Fibroblast of skin of abdomen (primary cell): Measurements from ENCODE around the gene ZNF814. TPM values are rescaled to one million over a fixed set of nuclear protein-coding genes. Genes with fewer than 3 reads are reported as not detected.
"Not testable (repeated sequence)": the region's sequence is repeated elsewhere in the genome, so short reads cannot be mapped to it uniquely, and the experiment has no call there.

Source experiments
- DNase-seq: peaks from one replicate; pipeline ENCODE4 v3.0.0-alpha.2; 2013
- polyA plus RNA-seq, 2 experiments: library from polyadenylated mRNA; unstranded; fragments of 120-200 nt; gene quantifications; one replicate each; pipeline ENCODE4 v1.2.1, GENCODE V29; 2013; ENCODE audit not compliant: insufficient read length in 2 of 2

Gene ZNF814
- polyA plus RNA-seq (2013, experiment 1 of 2; ENCODE audit: insufficient read length), result 11.1 TPM
- polyA plus RNA-seq (2013, experiment 2 of 2; ENCODE audit: insufficient read length), result 10.6 TPM

DNA sequence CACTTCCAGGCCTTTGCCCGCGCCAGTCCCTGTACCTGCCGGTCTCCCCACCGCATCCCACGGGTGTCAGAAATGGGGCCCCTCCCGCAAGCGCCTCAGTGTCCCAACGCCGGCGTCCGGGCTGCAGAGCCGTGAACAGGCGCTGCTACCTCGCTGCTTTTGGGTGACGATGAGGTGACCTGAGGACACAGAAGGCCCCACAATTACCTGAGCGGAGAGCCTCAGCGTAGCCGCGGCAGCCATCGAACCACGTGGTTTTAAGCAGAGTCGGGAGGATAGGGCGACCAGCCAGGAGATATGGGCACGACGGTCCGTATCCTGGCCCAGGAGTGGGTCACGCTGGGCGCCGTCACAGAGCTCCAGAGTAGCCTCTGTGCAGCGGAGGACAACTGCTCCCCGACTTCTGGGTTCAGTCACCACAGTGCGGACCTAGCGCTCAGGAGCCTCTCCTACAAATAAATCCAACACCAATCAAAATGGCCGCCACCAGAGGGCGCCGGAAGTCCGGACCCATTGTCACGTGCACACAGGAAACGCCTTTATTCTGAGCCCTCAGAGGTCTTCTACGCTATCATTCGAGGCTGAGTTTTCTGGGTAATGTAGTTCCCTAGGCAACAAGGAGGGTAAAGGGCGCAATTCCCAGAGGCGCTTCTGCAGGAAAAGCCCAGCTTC is at the start of gene ZNF814:
ZNF814 (minus strand) TSS at position 478 of the 672 bp plus-strand sequence; CDS start at position 243, 235 bp downstream.
- DNase-seq, result peak; percentile 80

- DNase-seq, result no peak
Observed at GRCh38 chr19:57935731-57936130, 46.9 kb upstream of the ZNF814 start.

DNA sequence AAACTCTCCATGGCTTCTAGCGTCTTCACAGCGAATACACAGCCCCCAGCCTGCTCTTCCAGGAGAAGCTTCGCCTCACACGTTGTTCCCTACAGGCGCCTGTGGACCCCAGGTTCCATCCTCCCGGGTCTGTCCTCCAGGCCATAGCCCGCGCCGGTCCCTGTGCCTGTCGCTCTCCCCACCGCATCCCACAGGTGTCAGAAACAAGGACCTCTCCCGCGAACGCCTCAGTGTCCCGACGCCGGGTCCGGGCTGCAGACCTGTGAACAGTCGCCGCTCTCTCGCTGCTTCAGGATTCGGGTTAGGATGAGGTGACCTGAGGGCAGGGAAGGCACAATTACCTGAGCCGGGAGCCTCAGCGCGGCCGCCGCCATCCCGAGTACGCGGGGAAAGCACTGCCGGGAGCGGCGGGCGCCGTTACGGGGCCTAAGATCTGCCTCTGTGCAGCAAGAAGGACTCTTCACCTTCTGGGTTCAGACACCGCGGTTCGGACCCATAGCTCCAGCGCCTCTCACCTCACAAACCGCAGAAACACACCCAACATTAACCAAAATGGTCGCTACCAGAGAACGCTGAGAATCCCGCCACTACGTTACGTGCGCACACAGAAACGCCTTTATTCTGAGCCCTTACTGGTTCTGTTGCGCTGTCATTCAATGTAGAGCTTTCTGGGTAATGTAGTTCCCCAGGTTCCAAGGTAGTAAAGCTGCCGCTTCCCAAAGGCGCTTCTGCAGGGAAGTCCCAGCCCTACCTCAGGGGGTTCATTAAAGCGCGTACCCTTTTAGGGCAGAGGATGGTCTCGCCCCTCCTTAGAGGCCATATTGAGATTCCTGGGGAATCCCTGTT is 46.2 kb upstream of the ZNF814 start, which contains the start of gene ZNF418:
ZNF418 (minus strand) TSS at position 583 of the 846 bp plus-strand sequence. CDS start 1,580 bp downstream, outside the sequence.
- DNase-seq, result peak; percentile 83

DNA sequence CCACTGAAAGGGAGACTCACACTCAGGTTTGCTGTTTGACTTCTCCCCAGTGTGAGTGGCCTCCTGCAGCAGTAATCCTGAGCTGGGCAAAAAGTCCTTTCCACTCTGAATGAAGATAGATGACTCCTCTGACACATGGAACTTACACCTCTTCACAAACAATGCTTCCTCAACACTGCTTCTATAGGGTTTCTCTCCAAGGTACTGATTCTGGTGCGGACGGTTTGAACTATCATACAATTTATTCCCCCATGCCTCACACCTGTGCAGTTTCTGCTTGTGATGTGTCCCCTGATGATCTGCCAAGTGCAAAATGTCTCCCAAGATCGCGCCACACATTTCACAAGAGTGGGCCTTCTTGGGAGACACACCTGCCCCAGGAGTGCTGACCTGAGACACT is 38.8 kb upstream of the ZNF814 start:
- no peak for DNase-seq

DNA sequence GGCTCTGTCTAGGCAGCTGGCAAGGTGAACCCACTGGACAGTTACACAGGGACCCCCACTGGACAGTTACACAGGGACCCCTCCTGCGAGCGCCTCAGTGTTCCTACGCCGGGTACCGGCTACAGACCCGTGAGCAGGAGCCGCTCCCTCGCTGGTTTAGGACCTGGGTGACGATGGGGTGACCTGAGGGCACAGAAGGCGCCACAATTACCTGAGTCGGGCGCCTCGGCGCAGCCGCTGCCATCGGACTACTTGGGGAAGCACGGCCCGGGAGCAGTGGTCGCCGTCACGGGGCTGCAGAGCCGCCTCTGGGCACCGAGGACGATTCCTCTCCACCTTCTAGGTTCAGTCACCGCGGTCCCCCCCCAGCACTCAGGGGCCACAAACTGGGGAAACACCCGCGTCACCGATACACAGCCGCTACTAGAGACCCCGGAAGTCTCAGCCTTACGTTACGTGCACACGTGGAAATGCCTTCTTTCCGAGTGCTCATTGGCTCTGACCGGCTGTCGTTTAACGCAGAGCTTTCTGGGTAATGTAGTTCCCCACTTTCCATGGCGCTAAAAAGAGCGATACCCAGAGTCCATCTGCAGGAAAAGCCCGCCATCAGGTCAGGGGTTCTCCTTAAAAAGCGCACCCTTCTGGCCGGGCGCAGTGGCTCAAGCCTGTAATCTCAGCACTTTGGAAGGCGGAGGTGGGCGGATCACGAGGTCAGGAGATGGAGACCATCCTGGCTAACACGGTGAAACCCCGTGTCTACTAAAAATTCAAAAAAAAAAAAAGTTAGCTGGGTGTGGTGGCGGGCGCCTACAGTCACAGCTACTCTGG is 27.5 kb upstream of the ZNF814 start, which contains the start of gene ZNF417:
ZNF417 (minus strand) TSS at position 425 of the 828 bp plus-strand sequence; CDS start at position 244, 181 bp downstream.
- DNase-seq, result peak; percentile 96

GRCh38 chr19:57914531-57914930 is 25.7 kb upstream of the ZNF814 start:
- no peak for DNase-seq

- no peak for DNase-seq
Observed at GRCh38 chr19:57907394-57907793, 18.6 kb upstream of the ZNF814 start.

DNA sequence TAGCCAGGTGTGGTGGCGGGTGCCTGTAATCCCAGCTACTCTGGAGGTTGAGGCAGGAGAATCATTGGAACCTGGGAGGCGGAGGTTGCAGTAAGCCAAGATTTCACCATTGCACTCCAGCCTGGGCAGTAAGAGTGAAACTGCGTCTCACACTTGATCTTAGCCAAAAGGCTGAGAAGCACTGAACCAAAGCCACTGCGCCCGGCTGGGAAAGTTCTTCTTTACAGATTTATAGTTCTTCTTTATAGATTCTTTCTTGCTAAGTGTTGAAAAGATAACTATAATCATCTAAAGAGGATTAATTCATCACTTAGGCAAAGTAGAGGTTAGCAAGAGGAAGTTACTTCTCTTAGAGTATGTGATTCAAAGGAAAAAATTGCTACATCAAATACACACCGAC is 16.4 kb upstream of the ZNF814 start:
- no peak for DNase-seq

DNA sequence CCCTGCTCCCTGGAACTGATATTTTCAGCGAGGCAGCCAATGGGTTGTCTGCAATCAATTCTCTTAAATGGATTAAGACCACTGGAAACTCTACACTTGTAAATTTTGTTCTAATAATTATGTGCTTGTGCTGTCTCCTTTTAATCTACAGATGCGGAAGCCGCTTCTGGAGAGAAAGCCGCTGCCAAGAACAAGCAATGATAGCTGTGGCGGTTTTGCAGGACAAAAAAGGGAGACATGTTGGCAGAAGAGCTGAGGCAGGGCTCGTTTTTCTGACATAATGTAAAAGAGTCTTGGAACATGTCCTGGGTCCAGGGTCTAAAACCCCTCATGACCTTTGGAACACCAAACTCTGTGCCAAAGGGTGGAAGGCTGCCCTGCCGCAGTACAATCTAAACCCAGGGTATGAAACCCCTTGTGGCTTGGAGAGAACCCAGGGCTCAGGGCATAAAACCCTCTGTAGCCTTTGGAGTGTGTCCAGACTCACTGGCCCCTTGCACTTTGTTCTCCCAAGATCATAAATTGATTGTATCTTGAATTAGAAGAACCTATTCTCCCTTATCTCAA is 14.9 kb upstream of the ZNF814 start:
- DNase-seq, result no peak

- DNase-seq, result no peak
Observed at GRCh38 chr19:57900311-57900710, 11.5 kb upstream of the ZNF814 start.

DNA sequence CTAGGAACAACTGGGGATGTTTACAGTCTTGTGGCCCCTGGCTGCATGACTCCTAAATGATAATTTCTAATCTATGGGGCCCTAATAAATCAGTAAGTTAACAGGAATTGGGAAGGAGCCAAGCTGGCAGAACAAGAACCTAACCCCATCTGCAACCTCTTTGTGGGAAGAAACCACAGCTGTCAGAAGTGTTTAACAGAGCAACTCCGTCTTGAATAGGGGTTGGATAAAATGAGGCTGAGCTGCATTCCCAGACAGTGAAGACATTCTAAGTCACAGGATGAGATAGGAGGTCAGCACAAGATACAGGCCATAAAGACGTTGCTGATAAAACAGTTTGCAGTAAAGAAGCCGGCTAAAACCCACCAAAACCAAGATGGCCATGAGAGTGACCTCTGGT is 1.9 kb upstream of the ZNF814 start:
- DNase-seq, result peak; percentile 73

DNA sequence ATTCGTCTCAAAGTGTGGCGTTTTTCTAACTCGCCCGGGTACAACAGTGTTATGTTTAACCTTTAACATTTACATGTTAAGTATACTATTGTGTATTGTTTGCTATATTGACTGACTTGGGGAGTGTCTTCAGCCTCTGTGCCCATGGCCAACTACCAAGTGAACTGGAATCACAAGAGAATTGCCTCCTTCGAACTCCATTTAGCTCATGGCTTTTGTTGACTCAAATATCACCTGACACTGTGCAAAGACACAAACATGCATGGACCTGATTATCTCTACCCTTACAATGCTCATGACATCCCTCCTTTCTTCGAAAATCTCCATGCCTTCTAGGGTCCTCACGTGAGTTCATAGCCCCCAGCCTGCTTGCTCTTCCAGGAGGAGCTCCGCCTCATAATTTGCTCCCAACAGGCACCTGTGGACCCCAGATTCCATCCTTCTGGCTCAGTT is 704 bp downstream of the ZNF814 start:
- no peak for DNase-seq

GRCh38 chr19:57887195-57887941 is 1.5 kb downstream of the ZNF814 start:
- no peak for DNase-seq

DNA sequence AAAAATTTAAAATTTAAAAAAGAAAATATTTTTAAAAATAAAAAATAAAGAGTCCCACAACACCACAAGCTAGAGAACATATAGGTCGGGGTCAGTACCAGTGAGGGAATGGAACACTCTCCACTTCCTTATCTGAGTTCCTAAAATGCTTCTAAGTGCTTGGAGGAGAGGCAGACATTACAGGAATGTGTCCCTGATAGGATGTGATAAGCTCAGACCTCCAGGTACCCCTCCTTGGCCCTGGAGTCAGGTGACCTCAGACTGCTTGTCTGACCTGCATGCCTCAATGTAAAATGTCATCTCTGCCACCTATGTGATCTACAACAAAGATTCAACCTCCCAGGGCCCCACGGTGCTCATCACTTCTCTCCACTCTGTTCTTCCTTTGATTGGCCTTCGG is 2.8 kb downstream of the ZNF814 start:
- no peak for DNase-seq

GRCh38 chr19:57873883-57874799 is 14.7 kb downstream of the ZNF814 start:
- DNase-seq, result not testable (repeated sequence)

- no peak for DNase-seq
Observed at GRCh38 chr19:57872450-57872849, 16.4 kb downstream of the ZNF814 start.

GRCh38 chr19:57870225-57870624 is 18.6 kb downstream of the ZNF814 start:
- DNase-seq, result no peak

DNA sequence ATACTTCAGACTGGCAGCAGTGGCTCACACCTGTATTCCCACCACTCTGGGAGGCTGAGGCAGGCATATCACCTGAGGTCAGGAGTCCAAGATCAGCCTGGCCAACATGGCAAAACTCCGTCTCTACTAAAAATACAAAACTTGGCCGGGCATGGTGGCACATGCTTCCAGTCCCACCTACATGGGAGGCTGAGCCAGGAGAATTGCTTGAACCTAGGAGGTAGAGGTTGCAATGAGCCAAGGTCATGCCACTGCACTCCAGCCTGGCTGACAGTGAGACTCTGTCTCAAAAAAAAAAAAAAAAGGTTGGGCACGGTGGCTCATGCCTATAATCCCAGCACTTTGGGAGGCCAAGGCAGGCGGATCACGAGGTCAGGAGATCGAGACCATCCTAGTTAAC is 19.2 kb downstream of the ZNF814 start:
- DNase-seq, result not testable (repeated sequence)

GRCh38 chr19:57867868-57868492 is 20.9 kb downstream of the ZNF814 start:
- no peak for DNase-seq

GRCh38 chr19:57862351-57862750 is 26.5 kb downstream of the ZNF814 start:
- DNase-seq, result not testable (repeated sequence)
